Placental epithelial cell (primary cell): ENCODE results near the gene TOP1. TPM values are rescaled to one million over a fixed set of nuclear protein-coding genes. Genes with fewer than 3 reads are reported as not detected.

Experiments
- small RNA-seq: library from RNA; depleted of rRNA; stranded (forward); fragments of <200 nt; gene quantifications from one replicate; pipeline ENCODE3, GENCODE V24; 2012
- total RNA-seq: library from RNA; depleted of rRNA; stranded (reverse); fragments of >200 nt; gene quantifications from 2 replicates; pipeline ENCODE4 v1.2.3, GENCODE V29; 2012

Gene TOP1
- 5.0 and 8.6 TPM in 2 replicates for total RNA-seq

GRCh38 chr20:41028359-41029149 is at the start of gene TOP1:
Gene TOP1 (plus strand): TSS chr20:41028822. CDS start chr20:41029068, 246 bp downstream.

DNA sequence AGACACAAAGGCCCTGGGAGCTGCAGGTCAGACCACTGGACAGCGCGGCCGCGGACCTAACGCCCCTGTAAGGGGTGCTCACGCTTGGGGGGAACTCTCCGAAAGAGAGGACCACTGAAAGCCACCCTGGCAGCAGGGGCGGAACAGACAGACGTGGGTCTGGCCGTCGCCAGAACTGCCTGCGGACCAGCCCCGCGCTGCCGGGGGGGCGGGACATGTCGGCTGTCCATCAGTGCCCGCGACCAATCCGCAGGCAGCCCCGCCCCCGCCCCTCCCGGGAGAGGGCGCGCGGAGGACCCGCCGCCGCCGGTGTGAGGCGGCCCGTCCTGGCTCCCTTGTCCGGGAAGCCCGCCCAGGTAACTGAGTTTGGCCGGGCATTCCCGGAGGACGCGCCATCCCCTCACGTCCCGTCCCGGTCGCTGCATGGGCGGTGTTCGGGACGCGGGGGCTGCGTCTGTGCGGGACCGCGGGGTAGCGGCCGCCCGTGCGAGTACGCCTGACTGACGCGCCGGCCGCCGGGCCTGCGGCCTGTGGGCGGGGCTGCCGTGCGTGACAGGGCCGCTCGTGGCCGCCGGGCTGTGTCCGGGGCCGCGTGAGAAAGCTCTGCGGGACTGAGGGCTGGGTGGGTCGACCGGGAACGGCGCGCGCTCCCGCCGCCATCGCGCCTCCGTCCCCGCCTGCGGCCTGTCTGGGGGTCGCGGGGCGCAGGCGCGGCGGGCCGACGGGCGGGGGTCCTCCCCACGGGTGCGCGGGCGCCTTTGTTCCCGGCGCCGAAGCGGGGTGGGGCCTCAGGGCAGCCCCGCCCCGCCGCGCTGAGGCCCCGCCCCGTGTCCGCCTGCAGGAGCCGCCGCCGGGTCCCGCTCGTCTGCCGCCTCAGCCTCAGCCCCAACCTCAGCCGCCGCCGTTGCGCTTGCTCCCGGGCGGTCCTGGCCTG is 108.3 kb downstream of the TOP1 start, which contains the start of gene PLCG1:
TSS of gene PLCG1 (plus strand) at position 864 of the 934 bp plus-strand sequence. CDS start 99 bp downstream, outside the sequence.

Small RNA genes lying within 50 kb of the gene (small RNA-seq; reads per million reads assigned to genes)
- not detected for gene MIR6871
- 4.6 reads per million, percentile 91 among the genes with 10 or more reads in this experiment for gene RNU2-52P

Other genes with a start within 250 kb of the TOP1 start
- 46.6 and 87.2 TPM in 2 replicates for gene PLCG1, start 108.7 kb downstream of the TOP1 start, total RNA-seq